B cell (primary cell): ENCODE data around the gene NRIP3. TPM values are rescaled to one million over a fixed set of nuclear protein-coding genes. Genes with fewer than 3 reads are reported as not detected.

Source experiments
- ATAC-seq: fragments of 200-7000 bp; cut with Tn5 transposase; one replicate; pipeline ENCODE4 v1.10.0; 2021; ENCODE audit warnings: low read depth, mild to moderate bottlenecking, moderate number of reproducible peaks, moderate library complexity
- CTCF ChIA-PET: fragments of 350-600 bp; sonication (Branson Sonifier 250); formaldehyde crosslinking; loops from one replicate; lab custom pipeline; 2021; ENCODE audit warnings: antibody characterized with exemption, inconsistent platforms; lab: Charles Lee
- POLR2A ChIA-PET: fragments of 350-600 bp; sonication (Branson Sonifier 250); formaldehyde crosslinking; loops from one replicate; lab custom pipeline; 2021; ENCODE audit warnings: antibody characterized with exemption; lab: Charles Lee
- DNase-seq: peaks from one replicate; pipeline ENCODE4 v3.0.0; 2013
- H2AFZ ChIP-seq: 2 replicates; pipeline ENCODE4 v1.6.1; 2012; ENCODE audit warnings: mild to moderate bottlenecking, low read depth, low read length; ENCODE audit not compliant: insufficient read depth, poor library complexity, severe bottlenecking
- H3K27ac ChIP-seq, 2 donors: 1 replicate in 1 of 2; 2 replicates in 1 of 2; pipeline ENCODE4 v1.5.1; 2012 to 2013; ENCODE audit warnings: low read length in 2 of 2, mild to moderate bottlenecking in 2 of 2, moderate library complexity in 1 of 2
- H3K27me3 ChIP-seq, 4 experiments: fragments of 200-600 bp in 1 of 4; sonication (generic) in 1 of 4; replicated peaks in 1 of 4; 1 replicate in 2 of 4; 2 replicates in 2 of 4; pipeline versions ENCODE4 v1.6.1 to v1.7.0; 2013 to 2016; ENCODE audit warnings: low read length in 3 of 4, mild to moderate bottlenecking in 2 of 4, mixed read lengths in 1 of 4, moderate library complexity in 1 of 4; ENCODE audit not compliant: insufficient read depth in 4 of 4, control insufficient read depth in 3 of 4; ENCODE audit errors: control extremely low read depth in 1 of 4
- H3K36me3 ChIP-seq, 2 experiments: replicated peaks in 1 of 2; 1 replicate in 1 of 2; 2 replicates in 1 of 2; pipeline versions ENCODE4 v1.6.1 to v1.7.1; 2013; ENCODE audit warnings: low read length in 1 of 2; ENCODE audit not compliant: insufficient read depth in 2 of 2, control insufficient read depth in 1 of 2; ENCODE audit errors: control extremely low read depth in 1 of 2, extremely low read depth in 1 of 2
- H3K4me1 ChIP-seq, 2 donors: fragments of 200-600 bp in 1 of 2; sonication (generic) in 1 of 2; 1 replicate in 1 of 2; 2 replicates in 1 of 2; pipeline versions ENCODE4 v1.5.1 to v1.6.1; 2013 to 2017; ENCODE audit warnings: low read length in 2 of 2; ENCODE audit not compliant: control insufficient read depth in 2 of 2, insufficient read depth in 2 of 2
- H3K4me2 ChIP-seq: replicated peaks from 2 replicates; pipeline ENCODE3; 2012; ENCODE audit warnings: mild to moderate bottlenecking, low read depth, low read length; ENCODE audit not compliant: poor library complexity, severe bottlenecking
- H3K4me3 ChIP-seq, 5 experiments: fragments of 200-600 bp in 1 of 5; sonication (generic) in 1 of 5; 1 replicate in 3 of 5; 2 replicates in 2 of 5; pipeline versions ENCODE4 v1.5.1 to v1.7.0; 2011 to 2016; ENCODE audit warnings: low read length in 4 of 5, mild to moderate bottlenecking in 4 of 5, low read depth in 2 of 5, control low read depth in 1 of 5, moderate library complexity in 1 of 5; ENCODE audit not compliant: insufficient read depth in 1 of 5; ENCODE audit errors: control extremely low read depth in 1 of 5, extremely low read depth in 1 of 5
- H3K79me2 ChIP-seq: fragments of 200-600 bp; sonication (generic); one replicate; pipeline ENCODE4 v1.6.0; 2016; ENCODE audit warnings: low read length; ENCODE audit not compliant: control insufficient read depth, insufficient read depth
- H3K9ac ChIP-seq: fragments of 200-600 bp; sonication (generic); 2 replicates; pipeline ENCODE4 v1.6.1; 2017; ENCODE audit warnings: mild to moderate bottlenecking, low read length, moderate library complexity
- H3K9me3 ChIP-seq, 3 donors: one replicate each; pipeline versions ENCODE4 v1.6.1 to v1.7.1; 2013; ENCODE audit warnings: low read length in 2 of 3; ENCODE audit not compliant: control insufficient read depth in 2 of 3, insufficient read depth in 1 of 3; ENCODE audit errors: control extremely low read depth in 1 of 3
- H4K20me1 ChIP-seq: 2 replicates; pipeline ENCODE4 v1.6.0; 2012; ENCODE audit warnings: mild to moderate bottlenecking, low read length; ENCODE audit not compliant: insufficient read depth, control insufficient read depth, poor library complexity, severe bottlenecking
- H3K27ac Mint-ChIP-seq: one replicate; pipeline ENCODE4 v1.8.0; 2021; ENCODE audit warnings: mixed read lengths
- H3K27me3 Mint-ChIP-seq: one replicate; pipeline ENCODE4 v1.8.0; 2021; ENCODE audit warnings: mixed read lengths
- H3K4me1 Mint-ChIP-seq: one replicate; pipeline ENCODE4 v1.8.0; 2021; ENCODE audit warnings: mixed read lengths
- H3K4me3 Mint-ChIP-seq: one replicate; pipeline ENCODE4 v1.8.0; 2021; ENCODE audit warnings: mixed read lengths
- H3K9me3 Mint-ChIP-seq: one replicate; pipeline ENCODE4 v1.8.0; 2022; ENCODE audit warnings: mixed read lengths; ENCODE audit not compliant: insufficient read depth
- CTCF ChIP-seq: fragments of 200-600 bp; IDR thresholded peaks from one replicate; pipeline ENCODE4 v1.8.0; 2022; ENCODE audit warnings: antibody characterized with exemption, mild to moderate bottlenecking
- EZH2 ChIP-seq: IDR thresholded peaks from 2 replicates; pipeline ENCODE4 v1.6.1; 2012; ENCODE audit warnings: borderline replicate concordance, low read depth, mild to moderate bottlenecking, moderate library complexity, low read length; ENCODE audit not compliant: insufficient read depth, poor library complexity, severe bottlenecking
- WGBS: methylation state at CpG from one replicate; pipeline ENCODE4 v1.1.5; 2013; ENCODE audit warnings: missing lambda C conversion rate; ENCODE audit not compliant: insufficient coverage; 5-methylcytosine and 5-hydroxymethylcytosine counted together
- intact Hi-C: fragments of 100-400 bp; cut with micrococcal nuclease; formaldehyde crosslinking; loops from one replicate; pipeline ENCODE4 v1.10.0; 2022
- polyA plus RNA-seq: library from polyadenylated mRNA; depleted of rRNA; stranded (reverse); fragments of >200 nt; gene quantifications from 2 replicates; pipeline ENCODE4 v1.2.3, GENCODE V29; 2012
- total RNA-seq, 2 donors: library from RNA; stranded (reverse); fragments of 120-200 nt in 1 of 2; gene quantifications; 1 replicate in 1 of 2; 2 replicates in 1 of 2; pipeline versions ENCODE4 v1.2.3 to v1.2.4, GENCODE V29; 2013 to 2022

The NRIP3 gene
- total and polyA plus RNA-seq, 2 donors (not counting 1 experiment from before 2014, with no cell fraction given) = 0.13 to 0.59 TPM

DNA sequence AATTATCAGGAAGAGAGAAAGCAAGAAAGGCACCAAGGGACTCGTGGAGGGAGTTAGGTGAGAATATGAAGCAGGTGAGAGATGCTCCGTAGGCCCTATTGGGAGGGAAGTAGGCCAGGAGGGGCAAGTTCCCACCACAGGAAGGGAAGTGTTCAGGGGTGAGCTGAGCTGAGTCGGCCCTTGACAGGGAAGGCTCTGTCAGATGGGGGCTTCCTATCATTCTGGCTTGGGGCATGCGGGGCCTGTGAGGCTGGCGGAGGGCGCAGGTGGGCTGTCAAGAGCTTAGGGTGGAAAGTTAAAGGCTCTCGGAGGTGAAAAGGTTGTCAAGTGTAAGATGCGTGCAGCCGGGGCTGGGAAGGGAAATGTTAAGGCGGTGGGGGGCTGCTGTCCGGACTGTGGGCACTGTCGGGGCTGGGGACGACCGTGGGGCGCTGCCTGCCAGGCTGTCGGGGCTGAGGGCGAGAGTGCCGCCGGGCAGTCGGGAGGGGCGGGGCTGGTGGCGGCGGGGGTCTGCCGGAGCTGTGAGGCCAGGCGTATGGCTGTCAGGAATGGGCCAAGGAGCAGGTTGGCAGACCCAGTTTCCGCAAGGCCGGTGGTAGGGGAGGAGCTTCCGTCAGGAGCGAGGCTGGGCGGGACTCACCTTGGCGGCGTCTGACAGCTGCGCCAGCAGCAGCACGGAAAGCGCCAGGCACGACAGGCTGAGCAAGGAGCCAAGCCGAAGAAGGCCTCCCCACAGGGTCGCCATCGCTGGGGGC, 40.1 kb downstream of the NRIP3 start:
- Histone ChIP-seq H3K27ac (peak overlapping the region; percentile 89 to 94), H2AFZ (peak overlapping the region; percentile 92), H3K36me3 (peaks cover 0 to 11% of the 10 kb centered on the region in 2 experiments), H3K4me3 (peak overlapping the region; percentile 50 to 89 (median 85)), H4K20me1 (peaks cover 12% of the 10 kb centered on the region), H3K4me1 (peaks cover 15 to 20% of the 10 kb centered on the region in 2 donors), H3K9ac (peak overlapping the region; percentile 91), H3K27me3 (no peaks in the 10 kb centered on the region), H3K79me2 (peaks cover 55% of the 10 kb centered on the region), H3K9me3 (no peaks in the 10 kb centered on the region), H3K4me2 (peak overlapping the region; percentile 97)
- H3K4me3 Mint-ChIP-seq = peak overlapping the region; percentile 96
- TF ChIP-seq EZH2 = no peak
- DNase-seq = peak; percentile 26
- H3K27me3 Mint-ChIP-seq = no peaks in the 10 kb centered on the region
- H3K4me1 Mint-ChIP-seq = peaks cover 37% of the 10 kb centered on the region
- intact Hi-C loops = loop anchor here (1.0 to 10.0 kb wide), 5 partner anchors 41 to 759 kb away; partner anchors contain the start of genes NRIP3, RPL27A and TRIM66
- WGBS = 2% methylated on average over 39 of the region's 39 CpGs
- ATAC-seq = peak; percentile 72
- ChIA-PET POLR2A (interaction anchor here (0.5 to 1.7 kb wide), 6 partner anchors 275 to 630 kb away, joined by 3 to 6 read pairs (median 5); partner anchors contain the start of gene ZNF143), CTCF (interaction anchor here (0.9 to 2.6 kb wide), 7 partner anchors 15 to 543 kb away, joined by 3 to 9 read pairs (median 4); partner anchors contain the start of genes RPL27A and TRIM66)
- H3K9me3 Mint-ChIP-seq = no peaks in the 10 kb centered on the region
- peak overlapping the region; percentile 93 for H3K27ac Mint-ChIP-seq

- ATAC-seq (no peak), DNase-seq (peak; percentile 11)
- Mint-ChIP-seq H3K4me1 (peaks cover 37% of the 10 kb centered on the region), H3K9me3 (no peaks in the 10 kb centered on the region), H3K27ac (peak overlapping the region; percentile 80), H3K4me3 (peak overlapping the region; percentile 96), H3K27me3 (no peaks in the 10 kb centered on the region)
- intact Hi-C loops = loop anchor here (10.0 kb wide), 1 partner anchor 758 kb away; no protein-coding TSS in a partner anchor
- Histone ChIP-seq H4K20me1 (peaks cover 12% of the 10 kb centered on the region), H3K4me1 (peaks cover 15 to 20% of the 10 kb centered on the region in 2 donors), H2AFZ (no peak overlapping the region), H3K27me3 (no peaks in the 10 kb centered on the region), H3K4me3 (peak overlapping the region in 1 of 5 experiments; percentile 89), H3K9ac (peak overlapping the region; percentile 91), H3K79me2 (peaks cover 63% of the 10 kb centered on the region), H3K9me3 (no peaks in the 10 kb centered on the region), H3K4me2 (peak overlapping the region; percentile 97), H3K27ac (peak overlapping the region; percentile 12 to 94), H3K36me3 (peaks cover 0 to 11% of the 10 kb centered on the region in 2 experiments)
- POLR2A ChIA-PET = no interaction called here
- CTCF ChIA-PET = interaction anchor here (1.0 to 2.6 kb wide), 2 partner anchors 48 to 364 kb away, joined by 3 to 9 read pairs; no protein-coding TSS in a partner anchor
- no CpG with 5 or more reads among the region's 2 CpGs for WGBS
- TF ChIP-seq EZH2 (no peak), CTCF (no peak)
Observed at GRCh38 chr11:8962841-8963240, 41.0 kb downstream of the NRIP3 start.
